K562 (cell line): ENCODE measurements around the gene C1QTNF2. TPM values are rescaled to one million over a fixed set of nuclear protein-coding genes. Genes with fewer than 3 reads are reported as not detected.

Experiments
- ATAC-seq: fragments of 200-7000 bp; cut with Tn5 transposase; 3 replicates; pipeline ENCODE4 v1.9.1; 2020; ENCODE audit warnings: moderate library complexity
- BruUV-seq: library from RNA; stranded (reverse); fragments of 400-500 nt; replicated peaks from 2 replicates; lab custom pipeline; 2021; lab: Mats Ljungman, UMichigan
- CTCF ChIA-PET: fragments of 300-600 bp; formaldehyde crosslinking; extraction: SDS; loops from one replicate; lab custom pipeline; 2021; ENCODE audit warnings: low intra/inter-chr PET ratio; lab: Yijun Ruan, JAX
- POLR2A ChIA-PET: fragments of 300-600, 350-650 bp; sonication (Branson Sonifier 250); formaldehyde crosslinking; extraction: SDS; loops from one replicate; lab custom pipeline; 2021; ENCODE audit warnings: antibody characterized with exemption, inconsistent platforms; lab: Yijun Ruan, JAX
- DNase-seq, 4 experiments: peaks; one replicate each; pipeline versions ENCODE4 v3.0.0 to v3.0.0-alpha.2; 2011 to 2018; ENCODE audit warnings: low spot score in 3 of 4, mixed read lengths in 3 of 4; ENCODE audit errors: extremely low read depth in 1 of 4
- FAIRE-seq: peaks from 2 replicates; lab custom pipeline; 2011; peaks lifted over from hg19 to GRCh38; lab: Jason Lieb, UNC
- H2AFZ ChIP-seq: 2 replicates; pipeline ENCODE4 v1.6.0; 2011; ENCODE audit warnings: low read depth, low read length, control low read depth, inconsistent platforms
- H3K27ac ChIP-seq: fragments of 200-600 bp; 3 replicates; pipeline ENCODE4 v1.8.0; 2011; ENCODE audit warnings: low read depth, mild to moderate bottlenecking, control low read depth, inconsistent platforms, low read length, moderate library complexity, mixed read lengths; ENCODE audit errors: extremely low read depth
- H3K27me3 ChIP-seq, 2 experiments: fragments of 300-600 bp in 1 of 2; 2 replicates in 1 of 2; 3 replicates in 1 of 2; pipeline versions ENCODE4 v1.6.0 to v1.8.0; 2011; ENCODE audit warnings: inconsistent platforms in 2 of 2, low read length in 2 of 2, mild to moderate bottlenecking in 1 of 2, mixed read lengths in 1 of 2, moderate library complexity in 1 of 2; ENCODE audit not compliant: control insufficient read depth in 2 of 2, insufficient read depth in 2 of 2
- H3K36me3 ChIP-seq: fragments of 300-600 bp; 3 replicates; pipeline ENCODE4 v1.8.0; 2011; ENCODE audit warnings: mild to moderate bottlenecking, low read length, inconsistent platforms; ENCODE audit not compliant: control insufficient read depth, insufficient read depth
- H3K4me1 ChIP-seq, 2 experiments: fragments of 200-600 bp in 1 of 2; replicated peaks in 1 of 2; 2 replicates in 1 of 2; 3 replicates in 1 of 2; pipeline versions ENCODE4 v1.5.1 to v1.8.0; 2011; ENCODE audit warnings: inconsistent platforms in 2 of 2, low read length in 2 of 2, mild to moderate bottlenecking in 1 of 2, mixed read lengths in 1 of 2, moderate library complexity in 1 of 2; ENCODE audit not compliant: control insufficient read depth in 2 of 2, insufficient read depth in 2 of 2
- H3K4me2 ChIP-seq: 2 replicates; pipeline ENCODE4 v1.6.1; 2011; ENCODE audit warnings: low read length, control low read depth, inconsistent platforms, mixed read lengths; ENCODE audit not compliant: insufficient read depth
- H3K4me3 ChIP-seq: fragments of 200-600 bp; sonication (generic), shearing (Covaris generic); 2 replicates; pipeline ENCODE4 v1.5.1; 2016; ENCODE audit warnings: control low read depth, inconsistent platforms
- H3K79me2 ChIP-seq: fragments of 200-600 bp; 3 replicates; pipeline ENCODE4 v1.8.0; 2011; ENCODE audit warnings: low read length, inconsistent platforms; ENCODE audit not compliant: control insufficient read depth, insufficient read depth
- H3K9ac ChIP-seq, 2 experiments: 2 replicates each; pipeline versions ENCODE4 v1.6.0 to v1.6.1; 2011; ENCODE audit warnings: low read depth in 2 of 2, low read length in 2 of 2, control low read depth in 1 of 2, inconsistent platforms in 1 of 2, mild to moderate bottlenecking in 1 of 2, mixed read lengths in 1 of 2; ENCODE audit not compliant: insufficient read depth in 1 of 2
- H3K9me1 ChIP-seq: one replicate; pipeline ENCODE4 v1.6.0; 2011; ENCODE audit warnings: inconsistent platforms, mild to moderate bottlenecking, low read length, moderate library complexity; ENCODE audit not compliant: control insufficient read depth, insufficient read depth
- H3K9me3 ChIP-seq: replicated peaks from 2 replicates; pipeline ENCODE4 v1.5.1; 2011; ENCODE audit warnings: low read depth, low read length, inconsistent platforms; ENCODE audit not compliant: control insufficient read depth, insufficient read depth
- H4K20me1 ChIP-seq: replicated peaks from 2 replicates; pipeline ENCODE4 v1.6.1; 2011; ENCODE audit warnings: low read length, inconsistent platforms, mixed read lengths; ENCODE audit not compliant: control insufficient read depth, insufficient read depth
- ARNT ChIP-seq, 2 experiments: fragments of 450-650 bp; IDR thresholded peaks; 2 replicates each; pipeline ENCODE4 v1.6.1; 2016; ENCODE audit warnings: mild to moderate bottlenecking in 1 of 2
- BDP1 ChIP-seq: IDR thresholded peaks from 3 replicates; pipeline ENCODE4 v1.6.1; 2011; ENCODE audit not compliant: insufficient read length, insufficient read depth
- EZH2 ChIP-seq: IDR thresholded peaks from 2 replicates; pipeline ENCODE4 v1.6.1; 2012; ENCODE audit warnings: low read depth, mild to moderate bottlenecking, inconsistent platforms, low read length, borderline replicate concordance
- GTF2B ChIP-seq: IDR thresholded peaks from 2 replicates; pipeline ENCODE4 v1.6.1; 2011; ENCODE audit not compliant: insufficient read length; ENCODE audit errors: extremely low read depth
- GTF3C2 ChIP-seq: IDR thresholded peaks from 3 replicates; pipeline ENCODE4 v1.6.1; 2011; ENCODE audit warnings: borderline replicate concordance, mild to moderate bottlenecking, moderate library complexity; ENCODE audit not compliant: insufficient read length; ENCODE audit errors: extremely low read depth
- MAZ ChIP-seq, 2 experiments: fragments of 450-650 bp in 1 of 2; sonication (generic) in 1 of 2; formaldehyde crosslinking; IDR thresholded peaks in 1 of 2; conservative IDR thresholded peaks in 1 of 2; 2 replicates each; pipeline versions ENCODE4 v1.4.0 to v1.5.0; 2020; ENCODE audit warnings: mild to moderate bottlenecking in 1 of 2, missing genetic modification reagents in 1 of 2
- RBM14 ChIP-seq: fragments of 200-400 bp; formaldehyde crosslinking; IDR thresholded peaks from 2 replicates; pipeline ENCODE4 v1.6.1; 2018; ENCODE audit warnings: low read depth, mild to moderate bottlenecking, low read length, moderate library complexity, borderline replicate concordance; ENCODE audit not compliant: insufficient read depth
- SNIP1 ChIP-seq: fragments of 450-650 bp; IDR thresholded peaks from 2 replicates; pipeline ENCODE4 v1.7.1; 2017; ENCODE audit warnings: low read depth, mild to moderate bottlenecking
- SUPT5H ChIP-seq: fragments of 450-650 bp; IDR thresholded peaks from 2 replicates; pipeline ENCODE4 v1.6.1; 2016
- ZNF785 ChIP-seq: fragments of 250-450 bp; sonication (Bioruptor Pico); IDR thresholded peaks from 2 replicates; pipeline ENCODE4 v1.4.0; 2020; ENCODE audit warnings: mild to moderate bottlenecking
- WGBS: fragments of 100-300 bp; shearing (Covaris generic); methylation state at CpG from one replicate; pipeline ENCODE4 v1.1.6; 2016; ENCODE audit warnings: low coverage, mixed read lengths; ENCODE audit not compliant: insufficient coverage; ENCODE audit errors: missing lambda C conversion rate; 5-methylcytosine and 5-hydroxymethylcytosine counted together
- in situ Hi-C: fragments of 300-500 bp; cut with MboI; formaldehyde crosslinking; loops from 4 replicates; pipeline ENCODE4 v1.15.0; 2018; ENCODE audit warnings: inconsistent platforms, mixed read lengths
- intact Hi-C: fragments of 100-400 bp; cut with micrococcal nuclease; formaldehyde crosslinking; loops from 2 replicates; pipeline ENCODE4 v1.14.2; 2022
- polyA plus RNA-seq, 8 experiments: library from polyadenylated mRNA; depleted of rRNA in 4 of 8; stranded (reverse) in 5 of 8; unstranded in 3 of 8; fragments of >200 nt; fragmentation: Nextera tagmentation in 2 of 8; fragmentation: Illumina TruSeq in 1 of 8; extraction: Ambion mirVana in 2 of 8; extraction: Trizol in 1 of 8; gene quantifications; 2 replicates each; pipeline versions ENCODE4 v1.2.1 to v1.2.3, GENCODE V29; 2011 to 2014; ENCODE audit warnings: inconsistent platforms in 1 of 8, missing spikeins in 1 of 8
- total RNA-seq, 7 experiments: library from RNA; depleted of rRNA in 6 of 7; stranded (reverse); fragments of >200 nt in 6 of 7; fragmentation: Illumina TruSeq in 2 of 7; extraction: Trizol in 2 of 7; gene quantifications; 2 replicates each; pipeline versions ENCODE4 v1.2.1 to v1.2.3, GENCODE V29; 2011 to 2021; ENCODE audit warnings: low replicate concordance in 1 of 7

Gene C1QTNF2
- total and polyA plus RNA-seq, 9 of the 15 experiments (the other 6 are each of a cell fraction or from before 2014, with no cell fraction given) = not detected

- H3K4me3 ChIP-seq = no peak overlapping the region
- intact Hi-C loops (no loop called here), in situ Hi-C loops (no loop called here)
- H4K20me1 ChIP-seq = no peaks in the 10 kb centered on the region; the same call in 1 of the 2 replicates
- H3K4me2 ChIP-seq = no peak overlapping the region
- no peaks in the 10 kb centered on the region; a peak in 1 of 5 replicates for H3K4me1 ChIP-seq
- WGBS = 5% methylated on average over 6 of the region's 7 CpGs
- H3K9ac ChIP-seq = no peak overlapping the region
- H3K79me2 ChIP-seq = no peaks in the 10 kb centered on the region
- CTCF ChIA-PET = no interaction called here
- no TSS peak for BruUV-seq
- FAIRE-seq (no peak), ATAC-seq (no peak), DNase-seq (no peak)
- no peaks in the 10 kb centered on the region for H3K9me1 ChIP-seq
- POLR2A ChIA-PET = interaction anchor here (0.6 kb wide), 1 partner anchor 46 kb away, joined by 4 read pairs; no protein-coding TSS in a partner anchor
- H2AFZ ChIP-seq = no peak overlapping the region
- no peaks in the 10 kb centered on the region for H3K9me3 ChIP-seq
- H3K27me3 ChIP-seq = peaks cover 0 to 49% of the 10 kb centered on the region in 2 experiments; a peak in 4 of 5 replicates
- no peak overlapping the region for H3K27ac ChIP-seq
- no peaks in the 10 kb centered on the region for H3K36me3 ChIP-seq
- no peak for TF ChIP-seq ZNF785
- TF ChIP-seq EZH2 = no peak
- no peak for TF ChIP-seq GTF3C2
- no peak for TF ChIP-seq MAZ (CRISPR knock-in tag; conservative IDR thresholded peaks at IDR 0.05 in 1 of 2, IDR thresholded peaks at IDR 0.05 in 1 of 2)
- no peak for TF ChIP-seq SUPT5H
- TF ChIP-seq GTF2B = no peak
- no peak for TF ChIP-seq ARNT (IDR thresholded peaks at IDR 0.05)
- no peak for TF ChIP-seq SNIP1
- TF ChIP-seq RBM14 = no peak
- no peak for TF ChIP-seq BDP1
Observed at GRCh38 chr5:160356550-160357347, 13.7 kb downstream of the C1QTNF2 start.
